GM20000 (cell line): ENCODE results near the gene EGFL7.
A peak's percentile ranks its signal among the peaks of the same experiment; 100 is the strongest.
"Not testable (repeated sequence)": the region's sequence is repeated elsewhere in the genome, so short reads cannot be mapped to it uniquely, and the experiment has no call there.

Experiments used
- DNase-seq: peaks from one replicate; pipeline ENCODE4 v3.0.0; 2012; ENCODE audit warnings: low spot score
- CTCF ChIP-seq: IDR thresholded peaks from 2 replicates; pipeline ENCODE4 v1.5.1; 2012; ENCODE audit warnings: mild to moderate bottlenecking, control low read depth; ENCODE audit errors: extremely low read depth, missing control alignments

The EGFL7 gene

GRCh38 chr9:136629879-136630661 lies 32.6 kb upstream of the EGFL7 start:
- peak; percentile 85 for DNase-seq
- TF ChIP-seq CTCF, result peak; percentile 67

- DNase-seq, result no peak
Observed at GRCh38 chr9:136630662-136630992, 32.1 kb upstream of the EGFL7 start.

GRCh38 chr9:136631038-136632000 lies 31.4 kb upstream of the EGFL7 start:
- peak; percentile 85 for DNase-seq
- TF ChIP-seq CTCF, result peak; percentile 78

More at GRCh38 chr9:136630662-136630992, 32.1 kb upstream of the EGFL7 start:
- no peak for TF ChIP-seq CTCF

DNA sequence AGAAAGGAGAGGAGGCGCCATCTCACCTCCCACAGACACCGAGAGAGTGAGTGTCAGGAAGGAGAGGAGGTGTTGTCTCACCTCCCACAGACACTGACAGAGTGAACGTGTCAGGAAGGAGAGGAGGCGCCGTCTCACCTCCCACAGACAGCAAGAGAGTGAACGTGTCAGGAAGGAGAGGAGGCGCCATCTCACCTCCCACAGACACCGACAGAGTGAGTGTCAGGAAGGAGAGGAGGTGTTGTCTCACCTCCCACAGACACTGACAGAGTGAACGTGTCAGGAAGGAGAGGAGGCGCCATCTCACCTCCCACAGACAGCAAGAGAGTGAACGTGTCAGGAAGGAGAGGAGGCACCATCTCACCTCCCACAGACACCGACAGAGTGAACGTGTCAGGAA lies 30.6 kb upstream of the EGFL7 start:
- not testable (repeated sequence) for DNase-seq

GRCh38 chr9:136632491-136633106 lies 30.1 kb upstream of the EGFL7 start:
- not testable (repeated sequence) for DNase-seq

GRCh38 chr9:136634904-136635303 lies 27.8 kb upstream of the EGFL7 start:
- DNase-seq, result no peak
- TF ChIP-seq CTCF, result no peak

GRCh38 chr9:136640171-136641111 lies 22.3 kb upstream of the EGFL7 start:
- DNase-seq, result no peak
- TF ChIP-seq CTCF, result no peak
